ENCODE measurements around the gene KCNJ8.
"Not testable (repeated sequence)": the region's sequence is repeated elsewhere in the genome, so short reads cannot be mapped to it uniquely, and the experiment has no call there.

The KCNJ8 gene

DNA sequence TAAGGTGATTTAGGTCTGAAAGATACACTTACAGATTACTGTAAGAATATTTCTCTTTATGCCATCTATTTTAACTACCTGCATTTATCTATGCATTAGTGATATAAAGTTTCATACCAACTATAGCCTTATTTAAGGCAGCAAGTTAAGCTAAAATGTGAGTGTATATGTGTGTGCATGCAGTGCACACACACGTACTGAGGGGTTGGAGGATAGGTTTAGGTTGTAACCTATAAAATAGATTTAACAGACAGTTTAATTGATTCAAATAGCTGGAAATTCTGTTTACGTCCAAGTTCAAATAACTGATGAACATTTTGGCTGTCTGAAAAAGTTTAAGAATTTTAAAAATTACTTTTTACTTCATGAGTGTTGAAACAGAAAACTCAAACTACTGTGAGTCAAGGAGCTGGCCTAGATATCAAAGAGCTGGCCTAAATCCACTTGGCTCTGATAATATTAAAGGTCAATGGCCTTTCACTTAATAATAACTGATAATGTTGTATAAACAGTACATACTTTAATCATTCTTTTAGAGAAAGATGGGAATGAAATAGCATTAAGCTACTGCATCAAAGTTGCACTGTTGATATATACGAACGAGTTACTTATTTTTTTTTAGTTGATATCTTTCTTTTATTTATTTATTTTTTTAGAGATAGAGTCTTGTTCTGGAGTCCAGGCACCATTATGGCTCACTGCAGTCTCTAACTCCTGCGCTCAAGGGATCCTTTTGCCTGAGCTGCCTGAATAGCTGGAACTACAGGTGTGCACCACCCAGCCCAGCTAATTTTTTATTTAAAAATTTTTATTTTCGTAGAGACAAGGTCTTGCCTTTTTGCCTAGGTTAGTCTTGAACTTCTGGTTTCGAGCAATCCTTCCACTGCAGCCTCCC is 13.8 kb upstream of the KCNJ8 start:
- no peaks in the 10 kb centered on the region for H3F3A ChIP-seq (ENCODE audit: control insufficient read depth, insufficient read depth)
- H3K4me3 ChIP-seq (ENCODE audit: low read length): no peak overlapping the region
- no peaks in the 10 kb centered on the region for H3K36me3 ChIP-seq (ENCODE audit: control insufficient read depth, low read length)
- H3K9me3 ChIP-seq (ENCODE audit: control insufficient read depth, insufficient read depth, low read length): no peaks in the 10 kb centered on the region
- H3K9me2 ChIP-seq (replicated peaks; ENCODE audit: control insufficient read depth, low read length): no peaks in the 10 kb centered on the region
- H3K4me2 ChIP-seq (ENCODE audit: low read length): no peak overlapping the region
- no peaks in the 10 kb centered on the region for H4K20me1 ChIP-seq (ENCODE audit: control insufficient read depth, insufficient read depth, low read depth, low read length)
- TF ChIP-seq, protein P1, sequence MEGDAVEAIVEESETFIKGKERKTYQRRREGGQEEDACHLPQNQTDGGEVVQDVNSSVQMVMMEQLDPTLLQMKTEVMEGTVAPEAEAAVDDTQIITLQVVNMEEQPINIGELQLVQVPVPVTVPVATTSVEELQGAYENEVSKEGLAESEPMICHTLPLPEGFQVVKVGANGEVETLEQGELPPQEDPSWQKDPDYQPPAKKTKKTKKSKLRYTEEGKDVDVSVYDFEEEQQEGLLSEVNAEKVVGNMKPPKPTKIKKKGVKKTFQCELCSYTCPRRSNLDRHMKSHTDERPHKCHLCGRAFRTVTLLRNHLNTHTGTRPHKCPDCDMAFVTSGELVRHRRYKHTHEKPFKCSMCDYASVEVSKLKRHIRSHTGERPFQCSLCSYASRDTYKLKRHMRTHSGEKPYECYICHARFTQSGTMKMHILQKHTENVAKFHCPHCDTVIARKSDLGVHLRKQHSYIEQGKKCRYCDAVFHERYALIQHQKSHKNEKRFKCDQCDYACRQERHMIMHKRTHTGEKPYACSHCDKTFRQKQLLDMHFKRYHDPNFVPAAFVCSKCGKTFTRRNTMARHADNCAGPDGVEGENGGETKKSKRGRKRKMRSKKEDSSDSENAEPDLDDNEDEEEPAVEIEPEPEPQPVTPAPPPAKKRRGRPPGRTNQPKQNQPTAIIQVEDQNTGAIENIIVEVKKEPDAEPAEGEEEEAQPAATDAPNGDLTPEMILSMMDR (IDR thresholded peaks at IDR 0.05; ENCODE audit: low read depth, low read length, poor library complexity, severe bottlenecking): no peak
- no peak for TF ChIP-seq EZH2phosphoT487 (IDR thresholded peaks at IDR 0.05; ENCODE audit: borderline replicate concordance, low read length)
- H3K79me2 ChIP-seq (ENCODE audit: control insufficient read depth, low read length): no peaks in the 10 kb centered on the region
- no peak overlapping the region for H3K27ac ChIP-seq (ENCODE audit: low read depth, low read length)
- H3K4me1 ChIP-seq (ENCODE audit: control insufficient read depth, low read length): no peaks in the 10 kb centered on the region
- H3K27me3 ChIP-seq (ENCODE audit: control insufficient read depth, low read length): no peaks in the 10 kb centered on the region

GRCh38 chr12:21786041-21786531 is 11.6 kb upstream of the KCNJ8 start:
- H3K9me3 ChIP-seq (ENCODE audit: control insufficient read depth, insufficient read depth, low read length): no peaks in the 10 kb centered on the region
- no peaks in the 10 kb centered on the region for H3K9me2 ChIP-seq (replicated peaks; ENCODE audit: control insufficient read depth, low read length)
- no peaks in the 10 kb centered on the region for H3K4me1 ChIP-seq (ENCODE audit: control insufficient read depth, low read length)
- no peak overlapping the region for H3K4me2 ChIP-seq (ENCODE audit: low read length)
- no peaks in the 10 kb centered on the region for H3K36me3 ChIP-seq (ENCODE audit: control insufficient read depth, low read length)
- H3K79me2 ChIP-seq (ENCODE audit: control insufficient read depth, low read length): no peaks in the 10 kb centered on the region
- H3F3A ChIP-seq (ENCODE audit: control insufficient read depth, insufficient read depth): no peaks in the 10 kb centered on the region
- H3K27ac ChIP-seq (ENCODE audit: low read depth, low read length): no peak overlapping the region
- H4K20me1 ChIP-seq (ENCODE audit: control insufficient read depth, insufficient read depth, low read depth, low read length): no peaks in the 10 kb centered on the region
- no peak overlapping the region for H3K4me3 ChIP-seq (ENCODE audit: low read length)
- no peaks in the 10 kb centered on the region for H3K27me3 ChIP-seq (ENCODE audit: control insufficient read depth, low read length)
- TF ChIP-seq, protein P1 (IDR thresholded peaks at IDR 0.05; ENCODE audit: low read depth, low read length, poor library complexity, severe bottlenecking): no peak
- no peak for TF ChIP-seq EZH2phosphoT487 (IDR thresholded peaks at IDR 0.05; ENCODE audit: borderline replicate concordance, low read length)

DNA sequence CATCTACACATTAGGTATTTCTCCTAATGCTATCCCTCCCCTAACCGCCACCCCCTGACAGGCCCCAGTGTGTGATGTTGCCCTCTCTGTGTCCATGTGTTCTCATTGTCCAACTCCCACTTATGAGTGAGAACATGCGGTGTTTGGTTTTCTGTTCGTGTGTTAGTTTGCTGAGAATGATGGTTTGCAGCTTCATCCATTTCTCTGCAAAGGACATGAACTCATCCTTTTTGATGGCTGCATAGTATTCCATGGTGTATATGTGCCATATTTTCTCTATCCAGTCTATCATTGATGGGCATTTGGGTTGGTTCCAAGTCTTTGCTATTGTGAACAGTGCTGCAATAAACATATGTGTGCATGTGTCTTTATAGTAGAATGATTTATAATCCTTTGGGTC is 8.2 kb upstream of the KCNJ8 start:
- not testable (repeated sequence) for H3K4me3 ChIP-seq (ENCODE audit: low read length); H3K9me3 ChIP-seq (ENCODE audit: control insufficient read depth, insufficient read depth, low read length); H3K9me2 ChIP-seq (replicated peaks; ENCODE audit: control insufficient read depth, low read length); H3K79me2 ChIP-seq (ENCODE audit: control insufficient read depth, low read length); H3K4me2 ChIP-seq (ENCODE audit: low read length); H3K27ac ChIP-seq (ENCODE audit: low read depth, low read length); H3K27me3 ChIP-seq (ENCODE audit: control insufficient read depth, low read length); H3F3A ChIP-seq (ENCODE audit: control insufficient read depth, insufficient read depth); H3K4me1 ChIP-seq (ENCODE audit: control insufficient read depth, low read length); H3K36me3 ChIP-seq (ENCODE audit: control insufficient read depth, low read length); H4K20me1 ChIP-seq (ENCODE audit: control insufficient read depth, insufficient read depth, low read depth, low read length)

- no peaks in the 10 kb centered on the region for H3K36me3 ChIP-seq (ENCODE audit: control insufficient read depth, low read length)
- H3K4me2 ChIP-seq (ENCODE audit: low read length): no peak overlapping the region
- H3F3A ChIP-seq (ENCODE audit: control insufficient read depth, insufficient read depth): no peaks in the 10 kb centered on the region
- no peaks in the 10 kb centered on the region for H3K27me3 ChIP-seq (ENCODE audit: control insufficient read depth, low read length)
- no peaks in the 10 kb centered on the region for H3K9me2 ChIP-seq (replicated peaks; ENCODE audit: control insufficient read depth, low read length)
- no peak overlapping the region for H3K4me3 ChIP-seq (ENCODE audit: low read length)
- TF ChIP-seq EZH2phosphoT487 (IDR thresholded peaks at IDR 0.05; ENCODE audit: borderline replicate concordance, low read length): no peak
- TF ChIP-seq, protein P1 (IDR thresholded peaks at IDR 0.05; ENCODE audit: low read depth, low read length, poor library complexity, severe bottlenecking): no peak
- no peaks in the 10 kb centered on the region for H3K4me1 ChIP-seq (ENCODE audit: control insufficient read depth, low read length)
- no peaks in the 10 kb centered on the region for H3K79me2 ChIP-seq (ENCODE audit: control insufficient read depth, low read length)
- no peaks in the 10 kb centered on the region for H3K9me3 ChIP-seq (ENCODE audit: control insufficient read depth, insufficient read depth, low read length)
- H4K20me1 ChIP-seq (ENCODE audit: control insufficient read depth, insufficient read depth, low read depth, low read length): no peaks in the 10 kb centered on the region
- H3K27ac ChIP-seq (ENCODE audit: low read depth, low read length): no peak overlapping the region
These were observed 6.3 kb upstream of the KCNJ8 start for GRCh38 chr12:21780786-21781185.
